Peyer's patch (tissue), 4 donors: ENCODE data around the gene OBSL1.

Source experiments
- POLR2A ChIP-seq, 2 donors: fragments of 450-650 bp; IDR thresholded peaks; one replicate each; pipeline ENCODE4 v1.5.1; 2017; ENCODE audit warnings: antibody characterized with exemption in 2 of 2, mild to moderate bottlenecking in 2 of 2, moderate library complexity in 2 of 2
- TF ChIP-seq, protein P1 (sequence below), 6 experiments: fragments of 450-650 bp in 4 of 6; fragments of 200-600 bp in 2 of 6; sonication (generic) in 1 of 6; IDR thresholded peaks; one replicate each; pipeline ENCODE4 v1.5.1; 2017 to 2019; ENCODE audit warnings: antibody characterized with exemption in 6 of 6, mild to moderate bottlenecking in 3 of 6, moderate library complexity in 1 of 6

GRCh38 chr2:219547621-219548020 lies 23.7 kb downstream of the OBSL1 start:
- TF ChIP-seq, protein P1, sequence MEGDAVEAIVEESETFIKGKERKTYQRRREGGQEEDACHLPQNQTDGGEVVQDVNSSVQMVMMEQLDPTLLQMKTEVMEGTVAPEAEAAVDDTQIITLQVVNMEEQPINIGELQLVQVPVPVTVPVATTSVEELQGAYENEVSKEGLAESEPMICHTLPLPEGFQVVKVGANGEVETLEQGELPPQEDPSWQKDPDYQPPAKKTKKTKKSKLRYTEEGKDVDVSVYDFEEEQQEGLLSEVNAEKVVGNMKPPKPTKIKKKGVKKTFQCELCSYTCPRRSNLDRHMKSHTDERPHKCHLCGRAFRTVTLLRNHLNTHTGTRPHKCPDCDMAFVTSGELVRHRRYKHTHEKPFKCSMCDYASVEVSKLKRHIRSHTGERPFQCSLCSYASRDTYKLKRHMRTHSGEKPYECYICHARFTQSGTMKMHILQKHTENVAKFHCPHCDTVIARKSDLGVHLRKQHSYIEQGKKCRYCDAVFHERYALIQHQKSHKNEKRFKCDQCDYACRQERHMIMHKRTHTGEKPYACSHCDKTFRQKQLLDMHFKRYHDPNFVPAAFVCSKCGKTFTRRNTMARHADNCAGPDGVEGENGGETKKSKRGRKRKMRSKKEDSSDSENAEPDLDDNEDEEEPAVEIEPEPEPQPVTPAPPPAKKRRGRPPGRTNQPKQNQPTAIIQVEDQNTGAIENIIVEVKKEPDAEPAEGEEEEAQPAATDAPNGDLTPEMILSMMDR (IDR thresholded peaks at IDR 0.05): no peak
- no peak for TF ChIP-seq POLR2A (IDR thresholded peaks at IDR 0.05)
